NCI-H69 (cell line): ENCODE data around the gene C1orf116.

Experiments
- DNase-seq: peaks from one replicate; lab custom pipeline; 2025; lab: John Stamatoyannopoulos, UW

C1orf116 gene

DNA sequence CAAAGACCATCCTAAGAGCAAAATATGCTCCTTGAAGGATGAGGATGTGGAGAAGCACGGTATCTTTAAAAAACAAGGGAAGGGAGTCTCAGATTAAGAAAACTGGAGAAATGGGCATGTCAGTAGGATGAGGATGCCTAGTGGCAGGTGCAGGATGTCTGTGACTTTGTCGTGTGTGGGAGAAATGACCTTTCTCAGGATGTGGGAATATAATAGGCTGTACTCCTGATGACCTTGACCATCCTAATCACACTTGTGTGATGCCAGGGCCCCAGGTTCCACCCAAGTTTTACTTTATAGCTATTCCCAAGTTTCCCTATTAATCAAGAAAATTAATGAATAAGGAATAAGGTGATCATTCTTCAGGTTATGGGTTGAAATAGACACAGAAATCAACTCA is 12.9 kb downstream of the C1orf116 start:
- no peak for DNase-seq

DNA sequence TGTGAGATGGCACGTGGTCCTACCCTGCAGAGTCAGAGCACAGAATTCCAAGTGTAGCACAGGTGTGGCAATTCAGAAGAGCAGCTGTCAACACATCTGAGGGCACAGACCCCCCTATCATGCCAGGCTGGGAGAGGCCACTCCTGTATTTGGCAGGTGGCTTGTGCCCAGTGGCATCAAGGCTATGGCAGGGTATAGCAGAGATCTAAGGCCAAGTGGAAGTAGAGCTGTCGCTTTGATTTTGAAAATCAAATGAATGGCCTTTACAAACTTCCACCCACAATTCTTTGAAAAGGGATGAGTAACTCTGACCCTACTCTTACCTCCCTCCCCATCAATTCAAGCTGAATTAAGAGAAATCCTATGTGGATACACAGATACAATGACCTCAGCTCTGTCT is 13.4 kb downstream of the C1orf116 start:
- DNase-seq, result no peak

DNA sequence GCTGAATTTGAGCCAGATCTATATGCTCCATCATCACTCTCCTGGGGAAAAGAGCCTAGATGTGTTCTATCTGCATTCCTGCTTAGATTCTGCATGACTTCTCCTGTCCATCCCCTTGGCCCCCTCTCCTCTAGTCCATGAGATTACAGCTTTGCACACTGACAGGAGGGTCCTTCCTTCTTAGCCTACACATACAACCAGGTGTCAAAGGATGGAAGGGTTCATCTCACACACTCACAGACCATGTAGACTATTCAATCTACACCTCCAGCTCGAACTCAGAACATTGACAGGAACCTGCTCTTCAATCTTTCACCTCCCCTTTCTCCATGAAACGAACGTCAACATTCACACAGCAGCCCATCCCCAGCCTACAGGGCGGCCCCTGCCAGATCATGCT is 13.8 kb downstream of the C1orf116 start:
- no peak for DNase-seq

DNA sequence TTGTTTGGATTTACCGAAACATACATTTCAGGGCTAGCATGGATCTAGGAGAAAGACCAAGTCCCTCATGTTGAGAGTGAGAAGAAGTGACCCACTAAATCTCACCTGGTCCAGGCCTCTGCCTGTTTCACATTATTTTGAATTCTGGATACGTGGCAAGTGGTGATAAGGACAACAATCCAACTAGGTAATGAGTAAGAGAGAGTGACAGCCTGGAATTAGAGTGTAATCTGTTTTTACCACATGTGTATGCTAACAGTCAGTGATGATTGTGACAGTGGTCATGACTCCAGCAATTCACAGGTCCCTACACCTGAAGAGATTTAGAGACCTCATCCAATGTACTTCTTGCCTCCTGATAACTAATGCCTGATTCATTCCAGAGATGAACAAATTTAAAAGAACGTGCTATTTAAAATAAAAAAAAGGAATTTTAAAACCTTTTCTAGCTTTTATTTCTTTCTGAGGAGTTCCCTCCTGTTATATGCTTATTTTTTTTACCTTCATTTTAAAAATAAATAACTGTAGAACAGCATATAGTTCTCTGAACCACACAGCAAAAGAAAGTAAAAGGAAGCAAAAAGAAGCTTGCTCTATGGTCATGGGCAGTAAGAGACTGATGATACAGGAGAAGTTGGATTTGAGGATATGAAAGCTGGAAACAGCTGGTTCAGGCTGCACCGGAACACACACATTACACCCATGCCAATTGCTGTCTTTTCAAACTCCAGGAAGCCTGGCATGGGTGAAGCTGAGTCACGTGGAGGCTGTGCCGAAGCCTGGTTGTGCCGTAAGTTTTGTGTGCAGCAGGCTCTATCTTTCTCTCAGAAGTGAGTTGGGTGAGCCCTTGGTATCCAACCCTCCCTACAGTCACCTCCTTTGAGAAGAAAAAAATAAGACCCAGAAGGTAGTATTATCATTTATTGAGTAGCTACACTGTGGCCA is 14.7 kb downstream of the C1orf116 start:
- DNase-seq, result peak; percentile 74

DNA sequence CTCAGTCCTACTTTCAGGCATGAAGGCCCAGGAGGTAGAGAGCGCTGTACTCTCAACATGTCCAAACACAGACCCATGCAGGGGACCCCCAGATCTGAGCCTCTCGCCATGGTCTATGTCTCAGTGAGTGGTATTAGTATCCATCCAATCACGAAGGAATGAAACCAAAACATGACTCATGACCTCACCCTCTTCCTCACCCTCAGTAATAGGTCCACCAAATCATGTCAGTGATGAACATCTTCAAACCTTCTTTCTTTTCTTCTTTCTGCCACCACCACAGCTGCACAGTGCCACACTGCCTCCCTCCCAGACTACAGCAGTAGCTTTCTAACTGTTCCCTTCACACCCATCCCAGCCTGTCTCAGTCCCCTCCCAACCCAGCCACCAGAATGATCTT is 16.8 kb downstream of the C1orf116 start:
- DNase-seq, result no peak

GRCh38 chr1:207014728-207015127 is 17.8 kb downstream of the C1orf116 start:
- DNase-seq, result no peak

DNA sequence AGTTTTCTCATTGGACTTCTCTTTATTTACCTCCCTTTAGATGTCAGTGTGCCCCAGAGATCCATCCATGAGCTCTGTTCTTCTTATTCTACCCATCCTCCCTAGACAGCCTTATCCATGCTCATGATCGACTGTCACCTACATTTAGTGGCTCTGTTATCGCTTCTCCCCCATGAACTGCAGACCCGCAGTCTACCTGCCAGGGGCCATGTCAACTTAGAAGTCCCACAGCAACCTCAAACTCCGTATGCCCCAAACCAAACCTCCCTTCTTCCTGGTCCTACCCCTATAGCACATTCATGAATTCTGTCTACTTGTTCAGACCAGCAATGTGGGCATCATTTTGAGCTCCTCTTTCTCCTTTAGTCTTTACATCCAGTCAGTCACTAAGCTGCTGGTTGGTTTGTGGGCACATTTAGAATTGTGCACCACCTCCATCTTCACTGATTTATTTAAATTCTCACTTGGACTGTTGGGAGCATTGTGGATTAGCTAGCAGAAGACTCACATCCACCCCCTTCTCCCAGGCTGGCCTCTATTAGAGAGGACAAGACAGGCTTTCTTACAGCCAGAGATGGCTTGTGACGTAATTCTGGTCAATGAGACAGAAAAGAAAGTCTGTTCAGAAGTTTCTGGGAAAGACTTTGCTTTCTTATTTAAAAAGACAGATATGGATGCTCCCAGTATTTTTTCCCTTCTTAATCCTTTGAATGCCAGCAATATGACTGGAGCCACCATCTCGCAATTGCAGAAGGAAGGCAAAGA is 19.1 kb downstream of the C1orf116 start:
- no peak for DNase-seq

- DNase-seq, result no peak
Observed at GRCh38 chr1:207010726-207011125, 21.8 kb downstream of the C1orf116 start.

GRCh38 chr1:207009945-207010344 is 22.6 kb downstream of the C1orf116 start:
- no peak for DNase-seq

- no peak for DNase-seq
Observed at GRCh38 chr1:207009182-207009850, 23.2 kb downstream of the C1orf116 start.

DNA sequence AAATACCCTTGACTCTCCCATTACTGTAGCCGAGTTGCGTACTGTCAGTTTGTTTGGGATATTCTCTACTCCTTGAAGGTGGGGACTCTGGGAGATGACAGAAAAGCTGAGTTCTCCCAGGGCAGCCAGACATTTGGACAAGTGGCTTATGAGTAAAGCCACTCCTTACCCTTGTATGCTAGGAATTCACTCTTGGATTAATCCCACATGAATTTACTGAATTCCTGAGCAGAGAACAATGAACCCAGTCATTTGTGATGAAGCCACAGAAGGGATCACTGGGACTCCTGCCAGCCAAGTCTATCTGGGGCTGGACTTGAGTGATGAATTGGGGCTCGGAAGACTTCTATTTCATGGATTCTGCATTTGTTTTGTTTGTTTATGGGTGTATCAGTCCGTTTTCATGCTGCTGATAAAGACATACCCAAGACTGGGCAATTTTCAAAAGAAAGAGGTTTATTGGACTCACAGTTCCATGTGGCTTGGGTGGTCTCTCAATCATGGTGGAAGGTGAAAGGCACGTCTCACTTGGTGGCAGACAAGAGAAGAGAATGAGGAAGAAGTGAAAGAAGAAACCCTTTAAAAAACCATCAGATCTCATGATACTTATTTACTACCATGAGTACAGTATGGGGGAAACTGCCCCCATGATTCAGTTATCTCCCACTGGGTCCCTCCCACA is 25.1 kb downstream of the C1orf116 start:
- DNase-seq, result no peak

GRCh38 chr1:207006914-207007313 is 25.6 kb downstream of the C1orf116 start:
- no peak for DNase-seq

DNA sequence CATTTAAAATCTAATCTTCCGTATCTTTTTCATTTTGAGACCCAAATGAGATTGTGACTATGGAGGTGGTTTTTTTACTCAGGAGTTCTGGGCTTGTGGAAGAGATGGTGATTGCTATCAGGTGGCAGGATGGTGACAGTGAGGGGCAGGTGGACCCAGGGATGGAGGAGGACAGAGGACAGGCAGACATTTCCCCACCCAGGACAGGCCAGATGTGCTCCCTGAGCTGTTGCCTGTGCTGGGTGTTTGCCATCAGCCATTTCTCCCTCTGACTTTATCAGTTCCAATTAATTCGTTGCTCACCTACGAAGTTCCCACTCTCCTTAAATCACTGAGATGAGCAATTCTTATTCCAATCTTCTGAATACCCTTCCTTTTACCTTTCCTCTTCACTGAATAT is 26.5 kb downstream of the C1orf116 start:
- no peak for DNase-seq

DNA sequence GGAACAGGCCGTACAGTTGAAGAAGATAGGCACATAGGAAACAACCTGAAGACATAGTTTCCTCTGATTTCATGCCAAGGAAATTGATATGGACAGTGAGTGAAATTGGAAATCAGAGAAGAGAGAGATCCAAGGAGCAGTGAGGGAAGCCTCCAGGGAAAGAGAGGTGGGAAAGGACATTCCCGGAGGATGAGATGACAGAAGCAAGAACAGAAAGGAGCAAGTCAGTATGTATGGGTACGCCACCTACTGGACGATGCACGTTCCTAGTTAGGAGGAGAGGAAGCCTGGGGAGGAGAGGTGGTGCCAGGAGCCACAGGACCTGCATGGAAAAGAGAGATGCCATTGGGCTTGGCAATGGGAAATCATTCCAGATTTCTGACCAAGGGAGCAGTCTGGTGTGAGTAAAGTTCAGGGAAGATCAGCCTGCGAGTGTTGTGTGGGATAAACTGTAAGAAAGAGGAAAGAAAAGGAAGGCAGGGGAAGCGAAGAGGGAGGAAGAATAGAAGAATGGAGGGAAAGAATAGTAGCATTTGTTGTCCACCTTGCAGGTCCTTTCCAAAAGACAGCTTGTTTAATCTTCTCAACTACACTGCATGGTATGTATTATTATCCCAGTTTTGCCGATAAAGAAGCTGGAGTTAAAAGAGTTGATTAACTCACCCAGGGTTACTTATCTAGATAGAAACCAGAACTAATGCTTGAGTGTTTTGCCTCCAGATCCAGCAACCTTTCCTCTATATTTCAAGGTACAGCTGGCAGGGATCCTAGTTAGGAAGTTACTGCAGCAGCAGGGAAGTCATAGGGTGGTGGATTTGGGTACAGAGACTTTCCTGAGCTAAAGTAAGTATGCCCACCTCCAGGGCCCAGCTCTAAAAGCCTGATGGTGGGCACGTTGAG is 27.4 kb downstream of the C1orf116 start:
- peak; percentile 79 for DNase-seq

DNA sequence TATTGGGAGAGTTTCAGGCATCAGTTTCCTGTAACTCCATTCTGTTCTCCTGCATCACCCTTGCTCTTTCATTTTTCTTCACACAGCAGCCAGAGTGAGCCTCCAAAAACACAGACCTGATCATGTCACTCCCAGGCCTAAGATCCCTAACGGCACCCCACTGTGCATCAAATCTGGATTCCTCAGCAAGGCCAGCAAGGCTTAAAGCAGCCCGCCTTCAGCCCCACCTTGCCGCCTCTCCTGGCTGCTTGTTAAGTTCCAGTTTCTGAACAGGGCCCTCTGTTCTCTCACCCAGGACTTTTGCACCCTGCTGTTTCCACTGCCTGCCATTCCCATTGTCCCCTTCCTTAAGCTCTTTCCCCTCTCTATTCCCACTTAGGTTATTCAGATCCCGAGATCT is 29.3 kb downstream of the C1orf116 start:
- no peak for DNase-seq

DNA sequence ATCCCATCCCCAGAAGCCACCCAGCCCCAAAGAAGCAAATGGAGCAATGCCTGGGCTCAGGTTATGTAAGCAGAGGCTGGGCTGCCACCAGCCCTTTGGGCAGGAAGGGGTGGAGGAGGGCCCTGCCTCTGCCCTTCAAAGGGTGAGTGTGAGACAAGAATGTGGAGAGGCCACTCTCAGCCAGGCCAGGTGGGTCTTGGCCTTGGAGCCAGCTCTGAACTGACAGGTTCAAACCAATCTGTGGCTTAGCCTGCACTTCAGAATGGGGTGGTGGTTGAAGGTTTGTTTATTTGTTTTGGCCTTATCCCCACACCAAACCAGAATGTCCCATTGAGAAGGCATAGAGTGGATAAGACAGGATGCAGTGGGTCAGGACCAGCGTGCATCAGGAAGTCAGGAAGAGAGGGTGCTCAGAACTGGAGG is 29.8 kb downstream of the C1orf116 start:
- DNase-seq, result no peak

- DNase-seq, result no peak
Observed at GRCh38 chr1:207001492-207002245, 30.9 kb downstream of the C1orf116 start.

GRCh38 chr1:207000651-207001291 is 31.8 kb downstream of the C1orf116 start:
- no peak for DNase-seq

GRCh38 chr1:206998816-206999215 is 33.7 kb downstream of the C1orf116 start:
- no peak for DNase-seq

DNA sequence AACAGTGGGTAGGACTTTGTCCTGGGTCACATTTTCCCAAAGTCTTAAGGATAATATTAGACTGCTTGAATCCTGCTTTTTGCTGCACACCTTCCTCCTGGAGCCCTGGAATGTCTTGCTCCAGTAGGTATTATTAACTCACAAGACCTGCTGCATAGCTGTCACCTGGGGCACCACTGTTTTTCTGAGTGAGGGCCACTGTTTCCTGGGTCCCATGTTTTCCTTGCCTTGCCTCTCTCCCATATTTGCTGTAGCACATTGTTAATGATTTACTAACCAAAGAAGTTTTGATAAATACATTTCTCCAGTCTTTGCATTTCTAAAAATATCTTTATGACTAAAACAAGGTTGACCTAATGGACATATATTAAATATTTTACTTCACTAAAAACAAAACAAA is 39.8 kb downstream of the C1orf116 start:
- DNase-seq, result no peak
